GM12878 (cell line): ENCODE results near the gene SLC12A4. TPM values are rescaled to one million over a fixed set of nuclear protein-coding genes. Genes with fewer than 3 reads are reported as not detected.

ENCODE experiments used
- ATAC-seq: fragments of 200-7000 bp; cut with Tn5 transposase; 3 replicates; pipeline ENCODE4 v1.9.1; 2020; ENCODE audit warnings: mild to moderate bottlenecking, moderate library complexity
- BruUV-seq: library from RNA; stranded (reverse); fragments of 400-500 nt; replicated peaks from 2 replicates; lab custom pipeline; 2021; lab: Mats Ljungman, UMichigan
- CTCF ChIA-PET: fragments of 300-600 bp; sonication (Branson Sonifier 250); formaldehyde crosslinking; extraction: SDS; loops from one replicate; lab custom pipeline; 2021; ENCODE audit warnings: inconsistent platforms; lab: Yijun Ruan, JAX
- POLR2A ChIA-PET: fragments of 350-600 bp; formaldehyde crosslinking; extraction: SDS; loops from one replicate; lab custom pipeline; 2021; ENCODE audit warnings: inconsistent platforms; lab: Charles Lee
- RAD21 ChIA-PET: fragments of 300-600 bp; sonication (Branson Sonifier 250); formaldehyde crosslinking; loops from one replicate; lab custom pipeline; 2023; ENCODE audit warnings: antibody characterized with exemption; ENCODE audit not compliant: unreplicated experiment; lab: Charles Lee
- SMC1A ChIA-PET: fragments of 300-600 bp; sonication (Branson Sonifier 250); formaldehyde crosslinking; loops from one replicate; lab custom pipeline; 2023; ENCODE audit not compliant: unreplicated experiment, uncharacterized antibody; lab: Charles Lee
- DNase-seq: peaks from one replicate; pipeline ENCODE4 v3.0.0-alpha.2; 2011; ENCODE audit warnings: low read depth, low spot score
- FAIRE-seq: peaks from 3 replicates; lab custom pipeline; 2011; peaks lifted over from hg19 to GRCh38; lab: Jason Lieb, UNC
- H2AFZ ChIP-seq: 2 replicates; pipeline ENCODE4 v1.6.0; 2011; ENCODE audit warnings: low read depth, low read length, control low read depth; ENCODE audit not compliant: control insufficient read depth
- H3K27ac ChIP-seq: 2 replicates; pipeline ENCODE4 v1.5.1; 2011; ENCODE audit warnings: control low read depth; ENCODE audit not compliant: control insufficient read depth, insufficient read depth
- H3K27me3 ChIP-seq, 2 experiments: replicated peaks in 1 of 2; 2 replicates each; pipeline versions ENCODE4 v1.6.0 to v1.6.1; 2011; ENCODE audit warnings: low read length in 1 of 2; ENCODE audit not compliant: control insufficient read depth in 2 of 2, insufficient read depth in 2 of 2
- H3K36me3 ChIP-seq, 2 experiments: 2 replicates each; pipeline ENCODE4 v1.5.1; 2011; ENCODE audit warnings: low read length in 1 of 2; ENCODE audit not compliant: control insufficient read depth in 2 of 2, insufficient read depth in 2 of 2
- H3K4me1 ChIP-seq: 2 replicates; pipeline ENCODE4 v1.6.1; 2011; ENCODE audit warnings: mild to moderate bottlenecking, low read length, moderate library complexity, mixed read lengths; ENCODE audit not compliant: control insufficient read depth, insufficient read depth
- H3K4me2 ChIP-seq: 2 replicates; pipeline ENCODE4 v1.6.0; 2011; ENCODE audit warnings: control low read depth; ENCODE audit not compliant: control insufficient read depth, insufficient read depth
- H3K4me3 ChIP-seq: fragments of 200-600 bp; sonication (generic); 2 replicates; pipeline ENCODE4 v1.5.1; 2016
- H3K79me2 ChIP-seq: 2 replicates; pipeline ENCODE4 v1.6.0; 2011; ENCODE audit warnings: low read length; ENCODE audit not compliant: control insufficient read depth, insufficient read depth
- H3K9ac ChIP-seq: 2 replicates; pipeline ENCODE4 v1.8.0; 2011; ENCODE audit warnings: low read length, control low read depth, mixed read lengths; ENCODE audit not compliant: control insufficient read depth, insufficient read depth
- H3K9me3 ChIP-seq: replicated peaks from 3 replicates; pipeline ENCODE4 v1.5.1; 2011; ENCODE audit warnings: mild to moderate bottlenecking, low read length; ENCODE audit not compliant: control insufficient read depth, insufficient read depth
- H4K20me1 ChIP-seq: 2 replicates; pipeline ENCODE4 v1.6.0; 2011; ENCODE audit not compliant: control insufficient read depth, insufficient read depth
- BCL3 ChIP-seq: IDR thresholded peaks from 2 replicates; pipeline ENCODE4 v1.6.1; 2011; ENCODE audit warnings: borderline replicate concordance, low read depth, mild to moderate bottlenecking, moderate library complexity, low read length; ENCODE audit not compliant: insufficient read depth, poor library complexity, severe bottlenecking
- CEBPZ ChIP-seq: fragments of 150-350 bp; IDR thresholded peaks from 2 replicates; pipeline ENCODE4 v1.6.1; 2016; ENCODE audit warnings: low read depth, low read length
- EZH2 ChIP-seq: IDR thresholded peaks from 2 replicates; pipeline ENCODE4 v1.6.1; 2012; ENCODE audit warnings: low read depth, mild to moderate bottlenecking, control low read depth, inconsistent platforms, low read length, borderline replicate concordance; ENCODE audit not compliant: control insufficient read depth
- HDGF ChIP-seq: fragments of 450-650 bp; IDR thresholded peaks from 2 replicates; pipeline ENCODE4 v1.6.1; 2016; ENCODE audit warnings: antibody characterized with exemption
- MLLT1 ChIP-seq: fragments of 450-650 bp; IDR thresholded peaks from 2 replicates; pipeline ENCODE4 v1.6.1; 2016; ENCODE audit warnings: mild to moderate bottlenecking
- NFIC ChIP-seq: IDR thresholded peaks from 2 replicates; pipeline ENCODE4 v1.6.1; 2012; ENCODE audit warnings: low read depth, mild to moderate bottlenecking, inconsistent platforms, low read length, moderate library complexity
- RB1 ChIP-seq: fragments of 450-650 bp; formaldehyde crosslinking; IDR thresholded peaks from 2 replicates; pipeline ENCODE4 v1.6.1; 2017; ENCODE audit warnings: mild to moderate bottlenecking, borderline replicate concordance
- SP1 ChIP-seq: IDR thresholded peaks from one replicate; pipeline ENCODE4 v1.6.1; 2011; ENCODE audit warnings: low read depth, low read length
- SUZ12 ChIP-seq: fragments of 200-600 bp; sonication (generic); IDR thresholded peaks from one replicate; pipeline ENCODE4 v1.6.1; 2018; ENCODE audit warnings: antibody characterized with exemption, mild to moderate bottlenecking; ENCODE audit not compliant: unreplicated experiment
- ZBTB11 ChIP-seq: fragments of 450-650 bp; formaldehyde crosslinking; IDR thresholded peaks from 2 replicates; pipeline ENCODE4 v1.5.0; 2022; ENCODE audit warnings: mild to moderate bottlenecking, missing genetic modification characterization
- WGBS: methylation state at CpG from one replicate; pipeline ENCODE4 v1.1.6; 2016; ENCODE audit warnings: low lambda C conversion rate; ENCODE audit not compliant: insufficient replicate concordance, insufficient coverage; ENCODE audit errors: missing lambda C conversion rate; 5-methylcytosine and 5-hydroxymethylcytosine counted together
- in situ Hi-C: fragments of 300-500 bp; cut with MboI; formaldehyde crosslinking; loops from 9 replicates; pipeline ENCODE4 v1.14.3; 2018; ENCODE audit warnings: mixed read lengths
- intact Hi-C: fragments of 100-400 bp; cut with micrococcal nuclease; formaldehyde crosslinking; loops from one replicate; pipeline ENCODE4 v1.14.2; 2022; ENCODE audit not compliant: unreplicated experiment
- polyA plus RNA-seq, 11 experiments: library from polyadenylated mRNA; depleted of rRNA in 4 of 11; unstranded in 6 of 11; stranded (reverse) in 5 of 11; fragments of >200 nt; fragmentation: Nextera tagmentation in 4 of 11; fragmentation: Illumina TruSeq in 1 of 11; extraction: Ambion mirVana in 4 of 11; extraction: Trizol in 1 of 11; gene quantifications; 1 replicate in 1 of 11; 2 replicates in 10 of 11; pipeline versions ENCODE4 v1.2.1 to v1.2.3, GENCODE V29; 2011 to 2016; ENCODE audit warnings: inconsistent platforms in 2 of 11, missing spikeins in 2 of 11, low read depth in 1 of 11
- total RNA-seq, 4 experiments: library from RNA; depleted of rRNA in 3 of 4; stranded (reverse); fragments of >200 nt in 3 of 4; fragmentation: Illumina TruSeq in 1 of 4; extraction: Trizol in 1 of 4; gene quantifications; 2 replicates each; pipeline versions ENCODE4 v1.2.1 to v1.2.3, GENCODE V29; 2013 to 2021

The SLC12A4 gene
- total and polyA plus RNA-seq, 10 of the 15 experiments (the other 5 are each of a cell fraction or from before 2014, with no cell fraction given) = 0.95 to 39.9 (median 14.2) TPM

DNA sequence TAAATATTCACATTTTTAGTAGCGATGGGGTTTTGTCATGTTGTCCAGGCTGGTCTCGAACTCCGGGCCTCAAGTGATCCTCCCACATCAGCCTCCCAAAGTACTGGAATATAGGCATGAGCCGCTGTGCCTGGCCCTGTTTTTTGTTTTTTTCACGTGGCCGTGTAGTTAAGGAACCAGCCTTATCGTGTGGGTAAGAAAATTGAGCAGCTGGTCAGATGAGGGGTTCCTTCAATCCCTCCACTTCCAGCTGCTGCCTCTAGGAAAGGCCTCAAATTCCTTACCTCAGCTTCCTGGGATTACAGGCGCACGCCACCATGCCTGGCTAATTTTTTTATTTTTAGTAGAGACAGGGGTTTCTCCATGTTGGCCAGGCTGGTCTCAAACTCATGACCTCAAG, 36.8 kb upstream of the SLC12A4 start:
- intact Hi-C loops = no loop called here
- in situ Hi-C loops = no loop called here
- Histone ChIP-seq H3K27me3 (no peaks in the 10 kb centered on the region), H4K20me1 (no peaks in the 10 kb centered on the region), H3K27ac (no peak overlapping the region), H3K79me2 (no peaks in the 10 kb centered on the region), H3K9me3 (no peaks in the 10 kb centered on the region), H3K4me3 (no peak overlapping the region), H3K36me3 (no peaks in the 10 kb centered on the region), H3K4me2 (no peak overlapping the region), H3K4me1 (peaks cover 6% of the 10 kb centered on the region), H3K9ac (no peak overlapping the region), H2AFZ (no peak overlapping the region)
- SMC1A ChIA-PET = interaction anchor here (0.6 to 1.6 kb wide), 3 partner anchors 8 to 39 kb away, joined by 3 to 4 read pairs (median 4); no protein-coding TSS in a partner anchor
- BruUV-seq = no TSS peak
- POLR2A ChIA-PET = no interaction called here
- no peak for DNase-seq
- CTCF ChIA-PET = interaction anchor here (0.6 to 2.4 kb wide), 3 partner anchors 10 to 35 kb away, joined by 3 to 9 read pairs (median 4); no protein-coding TSS in a partner anchor
- FAIRE-seq = no peak
- TF ChIP-seq CEBPZ = no peak
- TF ChIP-seq EZH2 = no peak
- no peak for TF ChIP-seq BCL3
- no peak for TF ChIP-seq NFIC
- TF ChIP-seq RB1 = no peak
- TF ChIP-seq ZBTB11 = no peak
- TF ChIP-seq MLLT1 = no peak
- TF ChIP-seq SP1 = no peak
- TF ChIP-seq HDGF = no peak
- TF ChIP-seq SUZ12 = no peak
- 96% methylated on average over 9 of the region's 9 CpGs for WGBS
- RAD21 ChIA-PET = no interaction called here
- ATAC-seq = no peak
